Activated gamma-delta T cell (primary cell): ENCODE data around the gene ZNF513.
A peak's percentile ranks its signal among the peaks of the same experiment; 100 is the strongest.
"Not testable (repeated sequence)": the region's sequence is repeated elsewhere in the genome, so short reads cannot be mapped to it uniquely, and the experiment has no call there.

Experiments
- DNase-seq: peaks from one replicate; lab custom pipeline; 2025; lab: John Stamatoyannopoulos, UW
- total RNA-seq, 2 donors: gene quantifications; one replicate each; lab custom pipeline; 2026; lab: John Stamatoyannopoulos, UW

Gene ZNF513, protein sequence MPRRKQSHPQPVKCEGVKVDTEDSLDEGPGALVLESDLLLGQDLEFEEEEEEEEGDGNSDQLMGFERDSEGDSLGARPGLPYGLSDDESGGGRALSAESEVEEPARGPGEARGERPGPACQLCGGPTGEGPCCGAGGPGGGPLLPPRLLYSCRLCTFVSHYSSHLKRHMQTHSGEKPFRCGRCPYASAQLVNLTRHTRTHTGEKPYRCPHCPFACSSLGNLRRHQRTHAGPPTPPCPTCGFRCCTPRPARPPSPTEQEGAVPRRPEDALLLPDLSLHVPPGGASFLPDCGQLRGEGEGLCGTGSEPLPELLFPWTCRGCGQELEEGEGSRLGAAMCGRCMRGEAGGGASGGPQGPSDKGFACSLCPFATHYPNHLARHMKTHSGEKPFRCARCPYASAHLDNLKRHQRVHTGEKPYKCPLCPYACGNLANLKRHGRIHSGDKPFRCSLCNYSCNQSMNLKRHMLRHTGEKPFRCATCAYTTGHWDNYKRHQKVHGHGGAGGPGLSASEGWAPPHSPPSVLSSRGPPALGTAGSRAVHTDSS
- total RNA-seq, result 38.8 to 44.6 reads per million in 2 donors

DNA sequence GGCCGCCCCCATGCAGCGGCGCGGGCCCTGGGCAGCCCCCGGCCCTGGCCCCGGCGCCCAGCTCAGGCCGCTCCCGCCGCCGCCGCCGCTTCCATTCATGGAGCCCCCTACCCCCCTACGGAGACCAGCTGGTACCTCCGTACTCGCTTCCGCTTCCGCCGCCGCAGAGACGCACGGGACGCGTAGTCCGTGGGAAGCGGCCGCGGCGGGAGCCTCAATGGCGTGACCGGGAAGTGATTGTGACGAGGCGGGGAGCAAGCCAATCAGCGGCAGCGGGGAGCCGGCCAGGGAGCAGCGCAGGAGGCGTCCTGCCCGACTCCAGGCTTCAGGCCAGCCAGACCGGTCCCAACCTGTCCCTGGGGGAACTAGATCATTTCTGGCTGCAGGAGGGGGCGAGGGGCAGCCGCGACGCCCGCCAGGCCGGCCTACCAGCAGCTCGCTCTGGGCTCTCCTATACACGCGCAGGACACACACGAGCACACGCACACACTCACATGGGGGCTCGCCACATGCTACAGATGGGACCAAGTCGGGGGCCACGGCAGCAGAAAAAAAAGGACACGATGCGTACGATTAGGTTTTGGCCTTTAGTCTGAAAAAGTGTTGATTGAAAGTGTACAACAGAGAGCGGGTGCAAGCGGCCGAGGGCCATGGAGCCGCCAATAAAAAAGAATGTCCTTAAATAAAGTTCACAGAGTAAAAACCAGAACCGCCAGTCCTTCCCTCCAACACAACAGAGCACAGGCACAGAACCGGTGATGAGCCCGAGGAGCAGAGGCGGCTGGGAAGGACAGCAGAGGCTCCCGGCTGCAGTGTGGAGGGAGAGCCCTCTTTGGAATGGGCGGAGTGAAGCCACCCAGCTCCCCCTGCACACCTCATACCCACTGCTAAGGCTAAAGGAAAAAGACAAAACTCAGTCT, at the start of gene ZNF513:
Gene ZNF513, minus strand, starts transcription at position 109 of the 920 bp plus-strand sequence. CDS start 208 bp downstream, outside the sequence.
- peak; percentile 84 for DNase-seq

DNA sequence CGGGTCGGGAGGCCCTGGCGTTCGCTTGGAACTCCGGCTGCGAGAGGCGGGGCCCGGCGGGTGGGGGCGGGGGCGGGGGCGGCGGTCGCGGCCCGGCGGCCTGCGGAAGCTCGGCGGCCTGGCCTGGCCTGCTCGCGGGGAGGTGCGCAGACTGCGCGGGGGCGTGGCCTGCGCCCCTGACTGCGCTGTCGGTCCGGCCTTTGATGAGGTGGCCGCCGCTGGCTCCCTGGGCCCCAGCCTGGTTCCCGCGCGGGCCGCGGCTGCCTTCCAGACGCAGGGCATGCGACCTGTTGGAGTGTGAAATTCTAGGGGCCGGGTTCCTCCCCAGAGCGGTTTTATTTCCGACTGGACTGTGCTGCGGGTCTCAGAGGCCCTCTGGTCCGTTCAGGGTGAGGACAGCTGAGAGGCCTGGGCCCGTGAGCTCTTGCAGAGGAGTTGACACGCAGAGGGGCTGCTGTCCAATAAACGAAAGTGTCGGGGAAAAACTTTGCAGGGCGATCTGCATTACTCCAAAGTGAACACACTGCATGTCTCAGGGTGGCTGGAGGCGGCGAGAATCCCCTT, 48.5 kb upstream of the ZNF513 start:
- DNase-seq, result peak; percentile 67

DNA sequence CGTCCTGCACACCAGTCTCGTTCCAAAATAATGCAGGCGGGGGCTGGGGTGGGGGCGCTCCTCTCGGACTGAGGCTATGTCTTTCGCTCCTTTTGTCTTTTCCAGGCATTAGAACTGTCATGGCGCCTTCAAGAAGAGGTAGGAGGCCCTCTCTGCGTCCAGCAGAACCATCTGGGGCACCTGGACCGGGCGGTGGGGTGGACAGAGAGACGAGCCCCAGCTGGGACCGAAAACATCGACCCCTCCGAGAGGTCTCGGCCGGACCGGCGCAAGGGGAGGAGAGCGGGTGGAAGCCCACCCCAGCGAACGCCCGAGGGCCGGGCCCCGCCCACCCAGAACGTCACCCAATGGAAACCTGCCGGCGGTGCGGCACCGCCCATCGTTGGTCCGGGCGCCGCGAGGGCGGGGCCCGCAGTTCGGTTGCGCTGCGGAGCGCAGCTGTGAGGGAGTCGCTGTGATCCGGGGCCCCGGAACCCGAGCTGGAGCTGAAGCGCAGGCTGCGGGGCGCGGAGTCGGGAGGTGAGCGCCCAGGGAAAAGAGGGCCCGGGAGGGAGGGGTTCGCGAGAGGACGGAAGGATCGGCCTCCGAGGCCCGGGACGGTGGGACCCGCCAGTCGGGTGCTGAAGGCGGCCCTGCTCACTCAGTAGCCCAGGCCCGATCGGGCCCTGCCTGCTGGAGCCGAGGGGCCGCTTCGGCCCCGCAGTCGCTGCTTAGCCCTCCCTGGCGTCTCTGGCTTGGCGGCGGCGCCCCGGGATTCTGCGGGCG, 47.9 kb upstream of the ZNF513 start, which contains the start of gene NRBP1:
Gene NRBP1, plus strand, starts transcription at position 419 of the 765 bp plus-strand sequence. CDS start 4,643 bp downstream, outside the sequence.
- peak; percentile 83 for DNase-seq

DNA sequence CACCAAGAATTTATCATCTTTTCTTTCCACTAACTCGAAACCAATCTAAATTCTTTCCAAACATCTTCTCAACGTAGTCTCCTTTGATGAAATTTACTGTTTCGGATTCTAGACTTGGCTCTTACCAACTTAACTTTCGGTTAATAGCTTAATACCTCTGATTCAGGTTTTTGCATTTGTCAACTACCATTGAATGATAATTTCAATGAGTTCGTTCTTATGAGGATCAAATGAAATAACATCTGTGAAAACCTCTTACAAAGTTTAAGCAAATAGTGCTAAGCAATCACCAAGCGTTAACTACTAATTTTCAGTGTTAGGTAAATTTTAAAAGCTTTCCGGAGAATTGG, 47.3 kb upstream of the ZNF513 start:
- DNase-seq, result no peak

DNA sequence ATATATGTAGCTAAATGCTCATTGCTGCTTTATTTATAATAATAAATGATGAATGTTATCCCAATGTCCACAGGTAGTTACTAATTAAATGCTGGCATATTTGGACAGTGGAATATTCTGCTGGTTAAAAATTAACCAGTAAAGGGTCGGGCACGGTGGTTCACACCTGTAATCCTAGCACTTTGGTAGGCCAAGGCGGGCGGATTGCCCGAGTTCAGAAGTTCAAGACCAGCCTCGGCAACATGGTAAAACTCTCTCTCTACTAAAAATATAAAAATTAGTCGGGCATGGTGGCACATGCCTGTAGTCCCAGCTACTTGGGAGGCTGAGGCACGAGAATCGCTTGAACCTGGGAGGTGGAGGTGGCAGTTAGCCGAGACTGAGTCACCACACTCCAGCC, 44.5 kb upstream of the ZNF513 start:
- not testable (repeated sequence) for DNase-seq

DNA sequence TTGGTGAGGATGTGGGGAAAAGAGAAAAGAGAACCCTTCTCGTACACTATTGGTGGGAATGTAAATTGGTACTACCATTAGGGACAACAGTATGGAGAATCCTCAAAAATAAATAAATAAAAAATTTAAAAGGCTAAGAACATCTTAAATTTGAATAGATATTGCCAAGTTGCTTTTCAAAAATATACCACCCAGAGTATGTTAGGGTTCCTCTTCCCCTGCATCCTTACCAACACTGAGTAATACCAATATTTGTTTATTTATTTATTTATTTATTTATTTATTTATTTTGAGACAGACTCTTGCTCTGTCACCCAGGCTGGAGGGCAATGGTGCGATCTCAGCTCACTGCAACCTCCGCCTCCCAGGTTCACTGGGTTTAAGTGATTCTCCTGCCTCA, 42.4 kb upstream of the ZNF513 start:
- DNase-seq, result no peak

DNA sequence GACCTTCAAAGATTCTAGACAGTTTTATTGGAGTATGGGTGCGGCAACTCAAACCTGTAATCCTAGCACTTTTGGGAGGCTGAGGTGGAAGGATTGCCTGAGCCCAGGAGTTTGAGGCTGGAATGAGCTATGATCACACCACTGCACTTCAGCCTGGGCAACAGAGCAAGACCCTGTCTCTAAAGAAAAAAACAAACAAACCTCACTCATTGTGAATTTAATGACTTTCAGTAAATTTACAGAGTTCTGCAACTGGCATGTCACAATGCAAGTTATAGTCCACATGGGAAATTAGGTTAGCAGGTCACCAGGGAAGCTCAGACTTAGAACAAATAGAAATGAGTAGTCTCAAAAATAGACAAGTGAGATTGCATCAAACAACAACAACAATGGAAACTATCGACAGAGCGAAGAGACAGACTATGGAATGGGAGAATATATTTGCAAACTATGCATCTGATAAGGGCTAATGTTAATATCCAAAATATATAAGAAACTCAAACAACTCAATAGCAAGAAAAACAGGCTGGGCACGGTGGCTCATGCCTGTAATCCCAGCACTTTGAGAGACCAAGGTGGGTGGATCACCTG, 41.2 kb upstream of the ZNF513 start:
- no peak for DNase-seq

DNA sequence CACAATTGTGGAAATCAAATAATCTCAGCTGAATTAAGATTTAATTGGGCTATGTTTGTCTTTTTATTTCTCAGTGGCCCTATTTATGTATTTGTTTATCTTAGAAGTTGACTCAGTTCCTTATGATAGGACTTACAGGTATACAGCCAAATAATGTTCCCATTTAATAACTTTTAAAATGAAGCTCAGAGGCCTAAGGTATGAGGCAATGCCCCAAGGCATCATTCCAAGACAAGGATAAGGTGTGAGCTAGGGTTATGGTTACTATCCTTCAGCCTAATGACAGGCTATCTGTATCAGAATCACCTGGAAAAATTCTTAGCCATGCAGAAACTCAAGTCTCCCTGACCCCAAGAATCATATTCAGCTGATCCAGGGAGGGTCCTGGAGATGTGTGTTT, 40.5 kb upstream of the ZNF513 start:
- DNase-seq, result no peak

DNA sequence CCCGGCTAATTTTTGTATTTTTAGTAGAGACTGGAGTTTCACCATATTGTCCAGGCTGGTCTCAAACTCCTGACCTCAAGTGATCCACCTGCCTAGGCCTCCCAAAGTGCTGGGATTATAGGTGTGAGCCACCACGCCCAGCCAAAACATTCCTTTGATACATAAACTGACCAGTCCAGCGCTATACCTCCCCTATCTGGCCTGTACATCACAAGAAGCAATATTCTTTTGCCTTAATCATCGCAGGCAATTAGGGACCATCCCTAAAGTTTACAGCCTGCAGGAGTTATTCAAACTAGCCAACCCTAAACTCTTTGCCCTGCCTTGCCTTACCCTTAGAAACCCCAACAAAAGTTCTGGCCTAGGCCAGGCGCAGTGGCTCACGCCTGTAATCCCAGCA, 35.6 kb upstream of the ZNF513 start:
- no peak for DNase-seq

DNA sequence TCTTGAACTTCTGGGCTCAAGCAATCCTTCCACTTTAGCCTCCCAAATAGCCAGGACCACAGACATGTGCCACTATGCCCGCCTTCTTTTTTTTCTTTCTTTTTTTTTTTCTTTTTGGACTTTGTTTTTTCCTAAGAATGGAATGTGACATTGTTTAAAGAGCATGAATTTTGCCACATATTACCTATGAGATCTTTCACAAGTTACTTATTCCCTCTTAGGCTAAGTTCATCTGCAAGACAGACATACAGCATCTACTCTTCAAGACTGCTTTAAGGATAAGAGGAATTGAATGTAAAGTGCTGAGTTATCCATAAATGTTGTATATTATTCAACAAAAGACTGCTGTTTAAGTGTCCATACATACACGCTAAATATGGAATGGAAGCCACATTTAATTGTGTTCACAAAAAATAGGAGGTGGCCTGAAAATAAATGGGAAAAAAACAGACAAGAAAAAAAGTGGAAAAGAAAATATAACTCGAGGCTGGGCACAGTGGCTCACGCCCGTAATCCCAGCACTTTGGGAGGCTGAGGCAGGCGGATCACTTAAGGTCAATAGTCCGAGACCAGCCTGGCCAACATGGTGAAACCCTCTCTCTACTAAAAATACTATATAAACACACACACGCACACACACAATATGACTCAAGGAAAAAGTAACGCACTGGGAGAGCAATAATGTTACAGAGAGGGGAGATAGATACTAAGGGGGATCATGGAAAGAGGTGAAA, 32.1 kb upstream of the ZNF513 start:
- no peak for DNase-seq

DNA sequence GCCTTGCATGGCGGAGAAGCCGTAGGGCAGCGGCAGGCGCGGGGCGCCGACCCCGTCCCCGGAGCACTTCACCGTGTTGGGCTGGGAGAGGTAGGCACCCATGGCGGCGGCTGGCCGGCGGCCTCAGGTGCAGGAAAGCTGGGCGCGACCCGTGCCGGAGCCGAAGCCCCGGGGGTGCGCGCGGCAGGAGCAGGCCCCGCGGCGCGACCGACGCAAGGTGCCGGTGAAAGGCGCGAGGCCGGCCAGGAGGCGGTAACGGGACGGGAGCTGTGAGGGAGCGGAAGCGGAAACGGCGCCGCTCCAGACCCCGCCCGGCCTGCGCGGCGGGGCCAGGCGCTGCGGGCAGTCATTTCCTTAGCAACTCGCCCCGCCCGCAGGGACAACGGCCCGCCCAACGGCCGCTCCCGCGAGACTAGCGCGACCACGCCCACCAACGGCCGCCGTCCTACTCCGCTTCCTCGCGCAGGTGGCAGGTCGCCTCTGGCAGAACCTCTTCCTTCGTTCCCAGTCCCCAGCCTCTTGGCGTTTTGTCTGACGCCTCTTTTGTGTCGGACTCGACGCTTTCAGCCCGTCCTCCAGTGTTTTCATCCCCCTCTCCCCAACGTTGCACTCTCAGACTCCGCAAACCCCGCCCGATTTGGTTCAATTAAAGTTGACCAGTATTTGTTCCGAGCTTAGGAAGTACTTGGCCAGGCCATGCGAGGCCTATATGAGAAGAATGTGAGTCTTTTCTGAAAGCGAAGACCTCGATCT, 29.0 kb upstream of the ZNF513 start, which contains the start of gene PPM1G:
Gene PPM1G, minus strand, starts transcription at position 271 of the 753 bp plus-strand sequence. Its CDS starts 169 bp downstream, at position 102.
- peak; percentile 94 for DNase-seq

DNA sequence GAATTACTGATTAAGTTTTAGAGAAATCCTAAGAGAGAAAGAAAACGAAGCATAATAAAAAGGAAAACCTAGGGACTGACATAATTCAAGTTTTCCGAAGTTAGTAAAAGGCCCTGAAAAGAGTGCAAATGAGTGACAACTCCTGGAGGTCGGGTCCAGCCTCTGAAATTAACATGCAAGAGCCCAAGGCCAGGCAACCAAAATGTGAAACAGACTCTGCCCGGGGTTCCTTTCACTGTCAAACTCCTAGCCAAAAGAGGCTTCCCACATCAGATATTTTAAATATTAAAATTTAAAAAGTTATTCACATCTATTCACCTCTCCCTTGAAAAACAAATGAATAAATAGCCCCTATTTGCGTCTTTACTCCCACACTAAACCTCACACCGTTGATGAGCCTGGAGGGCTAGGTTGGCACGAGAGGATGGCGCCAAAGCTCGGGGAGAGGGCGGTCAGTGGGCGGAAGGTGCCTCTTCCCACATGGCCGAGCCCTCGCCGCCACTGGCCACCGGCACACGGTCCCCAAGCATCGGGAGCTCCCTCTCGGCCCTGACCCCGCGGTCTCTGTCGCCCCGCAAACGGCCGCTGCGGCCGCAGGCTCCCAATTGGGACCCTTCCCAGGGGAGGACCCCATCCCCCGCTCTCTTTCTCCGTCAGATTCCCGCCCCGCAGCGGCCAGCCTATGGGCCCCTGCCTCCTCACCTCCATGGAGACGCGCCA, 28.2 kb upstream of the ZNF513 start:
- DNase-seq, result no peak

DNA sequence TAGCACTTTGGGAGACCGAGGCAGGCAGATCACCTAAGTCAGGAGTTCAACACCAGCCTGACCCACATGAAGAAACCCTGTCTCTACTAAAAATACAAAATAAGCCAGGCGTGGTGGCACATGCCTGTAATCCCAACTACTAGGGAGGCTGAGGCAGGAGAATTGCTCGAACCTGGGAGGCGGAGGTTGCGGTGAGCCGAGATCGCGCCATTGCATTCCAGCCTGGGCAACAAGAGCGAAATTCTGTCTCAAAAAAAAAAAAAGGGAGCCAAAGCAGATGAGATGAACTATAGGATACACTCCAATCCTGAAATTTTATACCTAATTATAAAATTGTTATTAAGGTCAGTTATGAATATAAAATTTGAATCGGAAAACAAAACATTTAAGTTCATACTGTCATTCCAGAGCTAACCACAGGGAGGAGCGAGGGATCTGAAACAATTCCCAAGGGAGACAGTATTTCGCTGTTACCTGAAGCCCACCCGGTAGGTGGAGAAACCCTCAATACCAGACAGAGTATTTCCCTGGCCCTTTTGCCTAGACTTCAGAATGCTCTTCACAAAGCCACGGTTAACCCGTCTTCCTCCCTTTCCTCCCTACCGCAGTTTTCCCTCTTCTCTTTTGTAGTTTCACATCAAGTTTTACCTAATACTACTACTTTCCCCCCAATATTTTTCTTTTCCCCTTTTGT, 27.4 kb upstream of the ZNF513 start:
- no peak for DNase-seq

DNA sequence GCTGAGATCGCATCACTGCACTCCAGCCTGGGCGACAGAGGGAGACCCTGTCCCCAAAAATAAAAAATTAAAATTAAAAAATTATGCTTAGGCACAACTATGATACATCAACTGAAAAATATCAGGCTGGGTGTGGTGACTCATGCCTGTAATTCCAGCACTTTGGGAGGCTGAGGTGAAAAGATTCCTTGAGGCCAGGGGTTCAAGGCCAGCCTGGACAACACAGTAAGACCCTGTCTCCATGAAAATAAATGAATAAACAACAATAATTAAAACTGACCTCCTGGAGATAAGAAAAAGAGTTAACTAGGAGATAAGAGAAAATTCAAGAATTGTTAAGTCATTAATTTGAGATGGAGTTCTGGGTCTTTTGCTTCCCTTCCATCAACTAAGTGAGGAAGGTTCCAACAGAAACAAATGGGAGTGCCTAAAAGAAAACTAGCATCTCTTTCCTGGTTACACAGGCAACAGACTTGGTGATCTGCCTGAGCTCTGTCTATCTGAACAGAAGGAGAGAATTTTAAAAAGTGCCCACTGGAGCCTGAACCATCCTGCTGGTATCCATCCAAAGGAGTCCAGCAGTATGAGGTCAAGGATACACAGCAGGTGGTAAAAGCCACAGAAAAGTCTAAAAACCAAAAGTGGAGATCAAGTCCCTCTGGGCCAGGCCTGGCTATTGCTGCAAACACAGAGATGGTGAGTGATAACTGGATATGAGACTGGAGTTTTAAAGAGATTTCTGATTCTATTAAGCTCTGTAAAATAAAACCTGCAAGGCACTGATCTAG, 20.0 kb upstream of the ZNF513 start:
- no peak for DNase-seq

DNA sequence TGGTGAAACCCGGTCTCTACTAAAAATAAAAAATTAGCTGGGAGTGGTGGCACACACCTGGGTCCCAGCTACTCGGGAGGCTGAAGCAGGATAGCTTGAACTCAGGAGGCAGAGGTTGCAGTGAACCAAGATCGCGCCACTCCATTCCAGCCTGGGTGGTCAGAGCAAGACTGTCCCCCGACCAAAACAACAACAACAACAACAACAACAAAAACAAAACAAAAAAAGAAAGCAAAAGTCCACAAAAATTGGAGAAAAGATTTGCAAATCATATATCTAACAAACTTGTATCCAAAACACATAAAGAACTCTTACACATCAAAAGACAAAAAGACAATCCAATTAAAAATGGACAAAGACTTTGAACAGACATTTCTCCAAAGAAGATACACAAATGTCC, 18.4 kb upstream of the ZNF513 start:
- DNase-seq, result no peak

DNA sequence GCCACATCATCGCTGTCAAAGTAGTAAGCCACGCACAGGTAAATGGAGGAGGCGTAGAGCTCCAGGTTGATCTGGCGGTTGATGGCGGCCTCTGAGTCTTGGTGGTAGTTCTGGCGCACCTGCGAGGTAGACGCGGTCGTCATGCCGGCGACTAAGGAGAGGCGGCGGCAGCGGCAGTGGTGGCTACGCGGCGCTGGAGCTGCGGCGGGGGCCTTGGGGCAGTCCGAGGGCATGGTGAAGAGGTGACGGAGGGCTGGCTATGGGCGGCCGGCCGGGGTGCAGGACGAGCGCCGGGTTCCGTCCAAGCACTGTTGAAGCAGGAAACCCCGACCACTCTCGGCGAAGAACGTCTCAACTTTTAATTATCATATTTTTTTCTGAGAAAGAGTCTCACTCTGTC, 12.7 kb upstream of the ZNF513 start:
- no peak for DNase-seq
